ENCODE results near the gene SPECC1. TPM values are rescaled to one million over a fixed set of nuclear protein-coding genes. Genes with fewer than 3 reads are reported as not detected.
"Not testable (repeated sequence)": the region's sequence is repeated elsewhere in the genome, so short reads cannot be mapped to it uniquely, and the experiment has no call there.

Gene SPECC1
- total RNA-seq, 1 donor = 48.4 TPM

- H3K4me1 ChIP-seq (ENCODE audit: insufficient read depth, low read length) = peaks cover 12% of the 10 kb centered on the region
- not testable (repeated sequence) for H3K4me3 ChIP-seq (ENCODE audit: low read length); H3K9me3 ChIP-seq (ENCODE audit: low read depth, low read length); H3K27me3 ChIP-seq (ENCODE audit: insufficient read depth, low read length)
Observed at GRCh38 chr17:20037286-20037685, 28.1 kb downstream of the SPECC1 start.

GRCh38 chr17:20039037-20039436, 29.9 kb downstream of the SPECC1 start:
- H3K4me1 ChIP-seq (ENCODE audit: insufficient read depth, low read length) = peaks cover 6% of the 10 kb centered on the region
- no peaks in the 10 kb centered on the region for H3K27me3 ChIP-seq (ENCODE audit: insufficient read depth, low read length)
- no peaks in the 10 kb centered on the region for H3K9me3 ChIP-seq (ENCODE audit: low read depth, low read length)
- no peak overlapping the region for H3K4me3 ChIP-seq (ENCODE audit: low read length)

GRCh38 chr17:20040216-20040615, 31.1 kb downstream of the SPECC1 start:
- H3K27me3 ChIP-seq (ENCODE audit: insufficient read depth, low read length) = no peaks in the 10 kb centered on the region
- no peaks in the 10 kb centered on the region for H3K9me3 ChIP-seq (ENCODE audit: low read depth, low read length)
- H3K4me1 ChIP-seq (ENCODE audit: insufficient read depth, low read length) = peaks cover 6% of the 10 kb centered on the region
- H3K4me3 ChIP-seq (ENCODE audit: low read length) = no peak overlapping the region

- Histone ChIP-seq H3K4me1 (ENCODE audit: insufficient read depth, low read length) (peaks cover 6% of the 10 kb centered on the region), H3K9me3 (ENCODE audit: low read depth, low read length) (no peaks in the 10 kb centered on the region), H3K27me3 (ENCODE audit: insufficient read depth, low read length) (no peaks in the 10 kb centered on the region), H3K4me3 (ENCODE audit: low read length) (no peak overlapping the region)
Observed at GRCh38 chr17:20043021-20043420, 33.9 kb downstream of the SPECC1 start.

- no peaks in the 10 kb centered on the region for H3K9me3 ChIP-seq (ENCODE audit: low read depth, low read length)
- H3K4me1 ChIP-seq (ENCODE audit: insufficient read depth, low read length) = peaks cover 6% of the 10 kb centered on the region
- H3K27me3 ChIP-seq (ENCODE audit: insufficient read depth, low read length) = no peaks in the 10 kb centered on the region
- H3K4me3 ChIP-seq (ENCODE audit: low read length) = no peak overlapping the region
Observed at GRCh38 chr17:20045476-20045875, 36.3 kb downstream of the SPECC1 start.

- Histone ChIP-seq H3K4me1 (ENCODE audit: insufficient read depth, low read length) (peaks cover 6% of the 10 kb centered on the region), H3K9me3 (ENCODE audit: low read depth, low read length) (no peaks in the 10 kb centered on the region)
Observed at GRCh38 chr17:20046629-20047028, 37.5 kb downstream of the SPECC1 start.

GRCh38 chr17:20051624-20052023, 42.5 kb downstream of the SPECC1 start:
- no peak overlapping the region for H3K4me3 ChIP-seq (ENCODE audit: low read length)
- H3K4me1 ChIP-seq (ENCODE audit: insufficient read depth, low read length) = no peaks in the 10 kb centered on the region
- H3K9me3 ChIP-seq (ENCODE audit: low read depth, low read length) = no peaks in the 10 kb centered on the region
- no peaks in the 10 kb centered on the region for H3K27me3 ChIP-seq (ENCODE audit: insufficient read depth, low read length)

More at GRCh38 chr17:20046629-20047028, 37.5 kb downstream of the SPECC1 start:
- Histone ChIP-seq H3K27me3 (ENCODE audit: insufficient read depth, low read length) (no peaks in the 10 kb centered on the region), H3K4me3 (ENCODE audit: low read length) (no peak overlapping the region)

- Histone ChIP-seq H3K4me1 (ENCODE audit: insufficient read depth, low read length) (no peaks in the 10 kb centered on the region), H3K27me3 (ENCODE audit: insufficient read depth, low read length) (no peaks in the 10 kb centered on the region), H3K9me3 (ENCODE audit: low read depth, low read length) (no peaks in the 10 kb centered on the region), H3K4me3 (ENCODE audit: low read length) (no peak overlapping the region)
Observed at GRCh38 chr17:20053361-20053964, 44.3 kb downstream of the SPECC1 start.

- Histone ChIP-seq H3K4me1 (ENCODE audit: insufficient read depth, low read length) (peaks cover 40% of the 10 kb centered on the region), H3K4me3 (ENCODE audit: low read length) (no peak overlapping the region), H3K9me3 (ENCODE audit: low read depth, low read length) (no peaks in the 10 kb centered on the region), H3K27me3 (ENCODE audit: insufficient read depth, low read length) (no peaks in the 10 kb centered on the region)
Observed at GRCh38 chr17:20059728-20060188, 50.6 kb downstream of the SPECC1 start.

- no peaks in the 10 kb centered on the region for H3K9me3 ChIP-seq (ENCODE audit: low read depth, low read length)
- no peaks in the 10 kb centered on the region for H3K27me3 ChIP-seq (ENCODE audit: insufficient read depth, low read length)
- peaks cover 54% of the 10 kb centered on the region for H3K4me1 ChIP-seq (ENCODE audit: insufficient read depth, low read length)
- H3K4me3 ChIP-seq (ENCODE audit: low read length) = no peak overlapping the region
Observed at GRCh38 chr17:20063665-20064648, 54.8 kb downstream of the SPECC1 start.

- H3K9me3 ChIP-seq (ENCODE audit: low read depth, low read length) = no peaks in the 10 kb centered on the region
- H3K4me3 ChIP-seq (ENCODE audit: low read length) = no peak overlapping the region
- no peaks in the 10 kb centered on the region for H3K27me3 ChIP-seq (ENCODE audit: insufficient read depth, low read length)
- H3K4me1 ChIP-seq (ENCODE audit: insufficient read depth, low read length) = peaks cover 42% of the 10 kb centered on the region
Observed at GRCh38 chr17:20066253-20066652, 57.1 kb downstream of the SPECC1 start.

- no peak overlapping the region for H3K4me3 ChIP-seq (ENCODE audit: low read length)
- peaks cover 49% of the 10 kb centered on the region for H3K4me1 ChIP-seq (ENCODE audit: insufficient read depth, low read length)
- H3K9me3 ChIP-seq (ENCODE audit: low read depth, low read length) = no peaks in the 10 kb centered on the region
- no peaks in the 10 kb centered on the region for H3K27me3 ChIP-seq (ENCODE audit: insufficient read depth, low read length)
Observed at GRCh38 chr17:20067711-20068110, 58.6 kb downstream of the SPECC1 start.

GRCh38 chr17:20068445-20068844, 59.3 kb downstream of the SPECC1 start:
- Histone ChIP-seq H3K4me1 (ENCODE audit: insufficient read depth, low read length) (peaks cover 49% of the 10 kb centered on the region), H3K27me3 (ENCODE audit: insufficient read depth, low read length) (no peaks in the 10 kb centered on the region), H3K4me3 (ENCODE audit: low read length) (no peak overlapping the region), H3K9me3 (ENCODE audit: low read depth, low read length) (no peaks in the 10 kb centered on the region)

GRCh38 chr17:20071824-20072691, 62.9 kb downstream of the SPECC1 start:
- Histone ChIP-seq H3K27me3 (ENCODE audit: insufficient read depth, low read length) (no peaks in the 10 kb centered on the region), H3K4me1 (ENCODE audit: insufficient read depth, low read length) (peaks cover 61% of the 10 kb centered on the region), H3K9me3 (ENCODE audit: low read depth, low read length) (no peaks in the 10 kb centered on the region), H3K4me3 (ENCODE audit: low read length) (no peak overlapping the region)

- Histone ChIP-seq H3K27me3 (ENCODE audit: insufficient read depth, low read length) (no peaks in the 10 kb centered on the region), H3K4me1 (ENCODE audit: insufficient read depth, low read length) (peaks cover 64% of the 10 kb centered on the region), H3K4me3 (ENCODE audit: low read length) (no peak overlapping the region), H3K9me3 (ENCODE audit: low read depth, low read length) (no peaks in the 10 kb centered on the region)
Observed at GRCh38 chr17:20072692-20072992, 63.5 kb downstream of the SPECC1 start.

Measured in mononuclear cell (primary cell).